ENCODE data around the gene NUFIP2.

Gene NUFIP2

DNA sequence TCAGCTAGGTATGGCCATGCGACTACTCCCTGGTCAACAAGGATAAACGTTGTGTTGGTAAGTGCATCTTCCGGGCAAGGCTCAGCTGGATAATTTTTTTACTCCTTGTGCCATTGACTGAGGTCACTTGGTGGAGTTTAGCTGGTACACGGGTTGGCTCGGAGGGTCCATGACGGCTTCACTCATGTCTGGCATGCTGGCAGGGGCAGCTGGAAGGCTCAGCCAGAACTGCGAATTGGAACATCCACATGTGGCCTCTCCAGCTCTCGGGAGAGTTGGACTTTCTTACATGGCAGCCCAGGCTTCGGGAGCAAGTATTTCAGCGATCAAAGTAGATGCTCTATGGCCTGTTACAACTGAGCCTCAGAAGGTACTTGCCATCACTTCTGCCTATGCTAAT is 78.8 kb downstream of the NUFIP2 start:
- H3K4me3 Mint-ChIP-seq: no peak overlapping the region
- no peaks in the 10 kb centered on the region for H3K9me3 Mint-ChIP-seq
- no peaks in the 10 kb centered on the region for H3K36me3 Mint-ChIP-seq (ENCODE audit: low read depth)
- intact Hi-C loops (cut with micrococcal nuclease): no loop called here
- H3K27me3 Mint-ChIP-seq: no peaks in the 10 kb centered on the region
- peaks cover 67% of the 10 kb centered on the region for H3K4me1 Mint-ChIP-seq (ENCODE audit: low read depth)
- H3K27ac Mint-ChIP-seq: peak overlapping the region; percentile 88

DNA sequence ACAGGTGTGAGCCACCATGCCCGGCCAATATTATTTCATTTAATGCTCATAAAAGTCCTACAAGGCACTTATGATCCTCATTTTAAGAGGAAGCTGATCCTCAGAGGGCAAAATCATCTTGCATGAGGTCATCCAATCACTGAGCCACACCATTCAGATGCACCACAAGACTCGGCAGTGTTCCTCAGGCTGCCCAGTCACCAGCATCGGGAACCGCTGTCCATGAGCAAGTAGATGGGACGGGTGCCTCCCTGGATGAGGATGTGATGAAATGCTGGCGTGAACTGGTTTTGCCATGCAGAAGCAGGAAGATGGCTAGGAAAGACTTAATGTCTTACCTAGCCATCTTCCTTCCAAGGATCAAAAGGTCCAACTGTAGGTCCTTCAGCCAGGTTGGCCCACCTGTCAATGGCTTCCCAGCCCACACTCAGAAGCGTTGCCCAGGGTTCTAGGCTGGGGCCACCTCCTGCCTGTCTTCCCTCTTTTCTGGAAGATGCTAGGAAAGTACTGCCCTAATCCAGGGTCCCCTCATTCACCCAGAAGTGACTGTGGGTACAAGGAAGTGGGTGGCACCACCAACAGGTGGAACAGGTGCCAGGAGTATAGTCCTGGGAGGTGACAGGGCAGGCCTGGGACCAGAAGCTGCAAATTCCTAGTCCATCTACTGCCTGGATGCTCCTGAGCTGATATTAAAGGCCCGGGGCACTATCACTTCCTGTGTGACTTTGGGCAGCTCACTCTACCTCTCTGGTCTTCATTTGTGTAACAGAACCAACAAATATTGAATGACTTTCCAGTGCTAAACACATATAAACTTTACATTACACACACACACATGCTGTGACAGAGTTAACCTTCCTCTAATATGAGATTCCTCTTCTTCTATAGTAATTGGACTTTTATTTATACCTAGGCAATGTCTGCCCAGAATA is 79.5 kb downstream of the NUFIP2 start:
- Mint-ChIP-seq H3K4me3 (no peak overlapping the region), H3K27me3 (no peaks in the 10 kb centered on the region), H3K36me3 (ENCODE audit: low read depth) (no peaks in the 10 kb centered on the region), H3K9me3 (no peaks in the 10 kb centered on the region), H3K4me1 (ENCODE audit: low read depth) (peaks cover 68% of the 10 kb centered on the region), H3K27ac (peak overlapping the region; percentile 88)
- intact Hi-C loops (cut with micrococcal nuclease): loop anchor here (5.0 kb wide), 2 partner anchors 37 to 78 kb away; partner anchors contain the start of gene NUFIP2

DNA sequence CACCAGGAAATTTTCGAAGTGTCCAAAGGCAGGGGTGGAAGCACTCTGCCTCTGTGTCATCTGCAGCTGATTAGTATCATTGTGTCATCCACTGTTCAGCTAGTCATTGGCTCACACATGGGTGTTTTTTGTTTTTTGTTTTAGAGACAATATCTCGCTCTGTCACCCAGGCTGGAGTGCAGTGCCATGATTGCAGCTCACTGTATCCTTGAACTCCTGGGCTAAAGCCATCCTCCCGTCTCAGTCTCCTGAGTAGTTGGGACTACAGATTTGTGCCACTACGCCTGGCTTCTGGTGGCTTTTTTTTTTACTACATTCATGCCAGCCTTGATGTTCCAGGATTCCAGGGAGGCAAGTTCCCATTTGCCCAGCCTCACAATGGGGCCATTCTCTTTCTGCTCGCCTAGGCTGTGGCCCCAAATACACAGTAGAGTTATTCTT is 81.2 kb downstream of the NUFIP2 start:
- Mint-ChIP-seq H3K36me3 (ENCODE audit: low read depth) (no peaks in the 10 kb centered on the region), H3K27ac (peak overlapping the region; percentile 88)

DNA sequence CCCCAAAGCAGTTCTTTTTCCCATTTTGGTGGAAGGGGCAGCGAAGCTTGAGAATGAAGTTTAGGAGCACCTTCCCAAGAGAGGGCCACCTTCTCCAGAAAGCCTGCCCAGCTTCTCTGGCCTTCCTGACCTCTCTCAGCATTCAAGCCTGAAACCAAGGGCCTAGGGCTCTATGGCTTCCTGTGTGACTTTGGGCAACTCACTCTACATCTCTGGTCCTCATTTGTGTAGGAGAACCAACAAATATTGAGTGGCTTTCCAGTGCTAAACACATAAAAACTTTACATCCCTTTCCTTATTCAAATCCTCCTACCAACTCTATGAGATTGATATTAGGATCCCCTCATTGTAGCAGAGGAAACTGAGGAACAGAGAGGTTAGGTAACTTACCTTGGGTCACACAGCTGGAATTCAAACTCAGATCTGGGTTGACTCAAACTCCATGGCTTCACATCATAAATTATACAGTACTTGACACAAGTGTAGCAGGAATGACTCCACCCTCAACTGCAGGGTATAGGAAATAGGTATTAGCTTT is 81.8 kb downstream of the NUFIP2 start:
- H3K4me3 Mint-ChIP-seq: no peak overlapping the region
- H3K27ac Mint-ChIP-seq: peak overlapping the region; percentile 88
- peaks cover 57% of the 10 kb centered on the region for H3K4me1 Mint-ChIP-seq (ENCODE audit: low read depth)
- no peaks in the 10 kb centered on the region for H3K36me3 Mint-ChIP-seq (ENCODE audit: low read depth)
- intact Hi-C loops (cut with micrococcal nuclease): loop anchor here (5.0 kb wide), 2 partner anchors 35 to 80 kb away; partner anchors contain the start of gene NUFIP2
- H3K9me3 Mint-ChIP-seq: no peaks in the 10 kb centered on the region
- no peaks in the 10 kb centered on the region for H3K27me3 Mint-ChIP-seq

More for the DNA sequence above, 81.2 kb downstream of the NUFIP2 start:
- Mint-ChIP-seq H3K4me3 (peak overlapping the region; percentile 17), H3K4me1 (ENCODE audit: low read depth) (peaks cover 62% of the 10 kb centered on the region), H3K9me3 (no peaks in the 10 kb centered on the region), H3K27me3 (no peaks in the 10 kb centered on the region)
- intact Hi-C loops (cut with micrococcal nuclease): loop anchor here (5.0 kb wide), 2 partner anchors 35 to 80 kb away; partner anchors contain the start of gene NUFIP2

DNA sequence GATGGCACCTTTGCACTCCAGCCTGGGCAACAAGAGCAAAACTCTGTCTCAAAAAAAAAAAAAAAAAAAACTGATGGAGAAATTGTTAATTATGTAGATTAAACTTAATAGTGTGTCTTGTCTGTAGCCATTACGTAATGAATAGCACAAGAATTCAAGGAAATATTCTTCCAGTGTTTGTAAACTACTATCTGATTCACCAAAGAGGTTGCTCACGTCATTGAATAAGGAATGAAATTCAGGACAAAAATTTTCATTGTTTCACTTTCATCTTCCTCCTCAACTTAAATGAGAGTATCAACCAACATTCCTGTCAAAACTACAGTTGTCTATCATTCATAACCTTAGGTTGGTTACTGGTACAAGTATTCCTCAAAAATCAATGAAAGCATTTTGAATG is 83.1 kb downstream of the NUFIP2 start:
- Mint-ChIP-seq H3K9me3 (no peaks in the 10 kb centered on the region), H3K36me3 (ENCODE audit: low read depth) (no peaks in the 10 kb centered on the region), H3K27ac (peak overlapping the region; percentile 88), H3K4me3 (no peak overlapping the region), H3K4me1 (ENCODE audit: low read depth) (peaks cover 45% of the 10 kb centered on the region), H3K27me3 (no peaks in the 10 kb centered on the region)
- intact Hi-C loops (cut with micrococcal nuclease): loop anchor here (5.0 kb wide), 2 partner anchors 34 to 81 kb away; partner anchors contain the start of gene NUFIP2

DNA sequence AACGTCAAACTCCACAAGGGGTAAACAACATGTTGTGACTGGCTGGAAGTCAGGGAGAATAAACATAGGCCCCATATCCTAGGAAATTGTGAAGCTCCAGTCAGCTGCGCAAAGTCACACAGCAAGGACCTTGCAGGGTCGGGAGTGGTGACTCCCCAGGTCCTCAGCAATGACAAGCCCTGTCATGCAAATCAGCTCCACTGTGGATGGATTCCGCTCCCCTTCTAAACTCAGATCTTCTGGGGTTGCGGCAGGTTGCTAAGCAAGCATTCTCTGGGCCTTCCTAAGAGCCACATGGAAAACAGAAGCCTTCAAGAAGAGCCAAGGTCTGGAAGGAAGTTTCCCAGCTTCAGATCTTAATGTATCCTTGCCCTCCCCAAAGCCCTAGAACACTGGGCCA is 84.9 kb downstream of the NUFIP2 start:
- Mint-ChIP-seq H3K36me3 (ENCODE audit: low read depth) (no peaks in the 10 kb centered on the region), H3K4me1 (ENCODE audit: low read depth) (peaks cover 48% of the 10 kb centered on the region), H3K4me3 (no peak overlapping the region), H3K9me3 (no peaks in the 10 kb centered on the region), H3K27me3 (peaks cover 2% of the 10 kb centered on the region), H3K27ac (no peak overlapping the region)
- intact Hi-C loops (cut with micrococcal nuclease): no loop called here

GRCh38 chr17:29207975-29208374 is 86.0 kb downstream of the NUFIP2 start:
- Mint-ChIP-seq H3K27me3 (peaks cover 2% of the 10 kb centered on the region), H3K36me3 (ENCODE audit: low read depth) (no peaks in the 10 kb centered on the region), H3K27ac (no peak overlapping the region), H3K4me1 (ENCODE audit: low read depth) (peaks cover 51% of the 10 kb centered on the region), H3K9me3 (no peaks in the 10 kb centered on the region), H3K4me3 (no peak overlapping the region)
- intact Hi-C loops (cut with micrococcal nuclease): no loop called here

All from dendritic cell treated with granulocyte-macrophage colony-stimulating factor and Interleukin-4, amounts not matched to agents 40 ng/mL and 50 ng/mL, for 4 days (primary cell).